Stimulated activated CD4-positive, alpha-beta T cell treated with anti-CD3 and anti-CD28 coated beads, Interleukin-1b, Interleukin-23, amount 100 ng/mL, for 48 hours (primary cell): ENCODE measurements around the gene IL17RD.

Experiments used
- DNase-seq: peaks from one replicate; pipeline ENCODE4 v3.0.0-alpha.2; 2020

IL17RD gene

DNA sequence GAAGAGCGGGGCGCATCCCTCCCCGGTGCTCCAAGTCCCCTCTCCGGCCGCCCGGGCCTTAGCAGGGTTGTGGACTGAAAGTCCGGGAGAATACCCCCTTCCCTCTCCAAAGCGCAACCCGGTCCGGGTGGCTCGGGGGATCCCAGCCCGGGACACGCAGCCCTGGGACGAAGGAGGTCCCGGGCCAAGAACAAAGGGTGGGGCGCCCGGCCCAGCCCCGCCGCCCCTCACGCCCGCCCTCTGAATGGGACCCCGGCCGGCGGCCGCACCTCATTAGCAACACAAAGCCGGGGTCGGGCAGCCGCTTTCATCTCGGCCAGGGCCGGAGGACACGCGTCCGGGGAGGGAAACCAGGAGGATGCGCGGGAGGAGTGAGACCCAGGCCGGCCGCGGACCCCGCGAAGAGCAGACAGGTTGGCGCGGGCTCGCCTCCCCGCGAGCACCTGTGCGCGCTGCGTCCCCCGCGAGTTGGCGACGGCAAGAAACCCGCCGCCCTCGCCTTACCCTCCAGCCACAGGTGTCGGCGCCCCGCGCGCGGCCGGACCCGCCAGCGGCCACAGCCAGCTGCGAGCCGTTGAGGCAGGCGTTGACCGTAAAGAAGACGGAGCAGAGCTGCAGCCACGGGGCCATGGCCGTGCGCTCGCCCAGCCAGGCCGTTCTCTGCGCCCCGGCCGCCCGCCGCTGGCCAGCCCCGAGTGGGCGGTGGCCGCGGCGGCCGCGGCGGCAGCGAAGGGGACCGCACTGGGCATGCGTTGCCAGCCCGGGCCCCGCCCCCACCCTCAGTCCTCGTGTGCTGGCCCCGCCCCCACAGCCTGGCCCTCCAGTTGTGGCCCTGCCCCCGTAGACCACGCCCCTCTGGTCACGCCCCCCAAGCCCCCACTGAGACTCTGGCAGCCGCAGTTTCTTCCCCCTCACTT, at the start of gene IL17RD:
TSS of gene IL17RD (minus strand) at position 697 of the 917 bp plus-strand sequence. CDS start at position 630, 67 bp downstream.
- peak; percentile 57 for DNase-seq

DNA sequence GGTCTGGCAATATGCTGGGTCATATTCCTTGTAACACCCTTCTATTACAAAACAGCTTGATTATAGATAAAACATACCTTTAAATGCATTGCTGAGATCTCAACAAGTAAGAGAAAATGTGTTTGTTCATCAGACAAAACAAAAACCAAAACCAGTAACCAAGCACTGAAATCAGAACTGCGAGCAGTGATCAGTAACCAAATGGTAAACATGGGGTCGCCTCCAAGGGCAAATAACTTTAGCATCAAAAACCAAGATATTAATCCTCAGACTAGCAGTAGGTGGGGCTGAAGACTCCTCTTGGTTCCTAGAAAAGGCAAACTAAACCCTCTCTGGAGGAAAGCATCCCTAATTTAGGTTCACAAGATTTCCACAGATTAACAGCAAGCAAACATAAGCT, 41.3 kb upstream of the IL17RD start:
- DNase-seq: no peak

DNA sequence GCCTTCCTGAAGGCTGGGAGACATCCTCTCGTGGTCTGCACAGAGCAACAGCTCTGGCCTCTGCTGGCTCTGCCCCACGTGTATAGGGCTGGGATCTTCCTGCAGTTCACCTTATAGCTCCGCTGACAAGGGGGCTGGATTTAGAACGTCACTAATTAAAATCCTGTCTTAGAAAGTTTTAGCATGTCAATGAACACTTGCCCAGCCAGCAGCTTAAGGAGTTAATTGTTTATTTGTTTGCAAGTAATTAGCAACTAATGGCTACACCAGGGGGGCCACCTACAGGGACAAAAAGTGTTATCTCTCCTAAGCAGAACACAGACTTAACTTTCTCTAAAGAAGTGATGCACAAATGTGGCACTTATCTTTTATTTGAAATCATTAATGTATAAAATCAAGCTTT, 34.7 kb upstream of the IL17RD start, which contains the start of gene HESX1:
TSS of gene HESX1 (minus strand) at position 84 of the 403 bp plus-strand sequence. CDS start at position 24, 60 bp downstream.
- no peak for DNase-seq

DNA sequence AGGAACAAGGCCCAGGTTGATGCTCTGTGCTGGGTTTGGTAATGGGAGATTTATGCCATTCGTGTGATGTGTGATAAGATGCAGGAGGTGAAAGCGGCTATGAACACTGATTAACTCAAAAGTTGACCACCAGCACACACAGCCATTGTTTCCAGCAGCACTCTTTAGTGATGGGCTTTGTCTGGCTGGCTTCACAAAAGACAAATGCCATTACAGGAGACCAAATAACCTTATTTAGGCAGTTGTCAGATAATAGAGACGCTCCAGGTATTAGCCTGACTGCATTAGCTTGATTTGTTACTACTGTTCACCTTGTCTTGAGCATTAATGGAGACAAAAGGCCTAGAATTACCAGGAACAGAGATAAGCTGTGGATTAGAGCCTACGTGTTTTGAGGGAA, 29.5 kb upstream of the IL17RD start:
- DNase-seq: no peak

DNA sequence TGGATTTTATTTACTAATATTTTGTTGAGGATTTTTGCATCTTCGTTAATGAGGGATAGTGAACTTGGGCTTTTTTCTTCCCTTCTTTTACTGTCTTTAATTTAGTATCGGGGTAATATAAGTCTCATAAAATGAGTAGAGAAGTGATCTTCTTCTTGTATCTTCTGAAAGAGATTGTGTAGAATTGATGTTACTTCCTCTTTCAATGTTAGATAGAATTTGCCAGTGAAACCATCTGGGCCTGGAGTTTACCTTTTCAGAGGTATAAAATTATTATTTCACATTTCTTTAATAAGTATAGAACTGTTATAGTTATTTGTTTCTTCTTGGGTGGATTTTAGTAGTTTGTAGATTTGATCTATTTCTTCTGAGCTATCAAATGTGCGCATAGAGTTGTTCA, 26.9 kb upstream of the IL17RD start:
- DNase-seq: no peak

DNA sequence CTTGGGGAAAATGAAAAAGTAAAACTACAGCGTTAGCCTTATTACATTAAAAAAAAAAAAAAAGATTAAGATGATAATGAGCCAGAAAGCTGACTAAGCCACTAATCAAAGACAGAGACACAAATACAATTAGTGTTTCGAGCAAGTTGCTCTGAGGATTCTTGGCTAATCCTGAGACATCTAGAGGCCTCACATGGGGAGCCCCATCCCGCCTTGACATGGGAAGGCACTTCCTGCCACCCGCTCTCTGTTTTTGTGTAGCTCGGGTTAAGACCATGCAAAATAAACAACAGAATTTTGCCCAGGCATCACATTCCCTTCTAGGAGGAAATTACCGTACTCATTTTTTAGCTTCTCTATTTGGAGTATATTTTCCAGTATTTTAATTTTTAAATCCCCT, 19.4 kb upstream of the IL17RD start:
- DNase-seq: no peak

DNA sequence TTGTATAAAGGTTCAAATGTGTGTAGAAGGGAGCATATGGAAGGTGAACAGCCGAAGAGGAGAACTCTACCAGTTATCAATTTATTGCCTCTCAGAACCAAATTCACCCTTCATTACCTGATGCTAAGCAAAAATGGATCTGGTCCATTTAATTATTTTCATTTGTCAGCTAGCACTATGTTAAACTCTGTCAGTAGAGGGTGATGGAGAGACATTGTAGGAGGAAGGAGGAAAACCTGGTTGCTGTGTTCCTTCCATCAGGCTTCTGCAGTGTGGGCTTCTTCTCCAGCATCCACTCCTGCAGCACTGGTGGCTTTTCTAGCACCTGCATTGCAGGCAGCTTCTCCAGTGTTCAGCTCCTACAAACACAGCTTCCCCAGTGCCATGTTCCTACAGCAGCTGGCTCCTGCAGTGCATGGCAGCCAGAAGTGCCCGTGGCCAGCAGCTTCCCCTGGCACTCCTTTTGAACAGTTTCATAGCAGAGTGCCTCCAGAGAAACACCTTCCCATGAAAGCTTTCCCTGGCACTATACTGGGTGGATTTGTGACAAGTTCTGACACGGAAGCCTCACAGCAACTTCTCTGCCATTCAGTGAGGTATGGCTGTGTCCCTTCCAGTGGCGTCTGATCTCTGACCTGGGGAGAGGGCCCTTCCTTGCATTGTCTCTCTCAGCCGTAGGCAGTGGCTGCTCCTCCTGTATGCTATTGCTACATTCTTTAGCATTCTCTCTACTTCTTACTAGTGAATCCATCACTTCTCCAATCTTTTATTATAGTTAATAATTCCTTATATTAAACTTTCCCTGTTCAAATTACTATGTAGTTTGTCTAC, 14.6 kb upstream of the IL17RD start:
- no peak for DNase-seq

DNA sequence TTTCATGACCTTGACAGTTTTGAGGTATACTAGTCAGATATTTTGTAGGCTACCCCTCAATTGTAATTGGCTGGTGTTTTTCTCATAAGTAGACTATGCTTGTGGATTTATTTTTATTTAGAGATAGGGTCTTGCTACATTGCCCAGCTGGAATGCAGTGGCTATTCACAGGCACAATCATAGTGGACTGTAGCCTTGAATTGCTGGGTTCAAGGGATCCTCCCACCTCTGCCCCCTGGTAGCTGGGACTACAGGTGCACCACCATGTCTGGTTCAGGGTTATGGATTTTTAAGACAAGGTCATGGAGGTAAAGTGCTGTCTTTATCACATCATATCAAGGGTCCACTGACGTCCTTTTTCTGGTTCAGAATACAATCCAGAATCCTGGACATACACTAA, 10.9 kb upstream of the IL17RD start:
- DNase-seq: no peak

DNA sequence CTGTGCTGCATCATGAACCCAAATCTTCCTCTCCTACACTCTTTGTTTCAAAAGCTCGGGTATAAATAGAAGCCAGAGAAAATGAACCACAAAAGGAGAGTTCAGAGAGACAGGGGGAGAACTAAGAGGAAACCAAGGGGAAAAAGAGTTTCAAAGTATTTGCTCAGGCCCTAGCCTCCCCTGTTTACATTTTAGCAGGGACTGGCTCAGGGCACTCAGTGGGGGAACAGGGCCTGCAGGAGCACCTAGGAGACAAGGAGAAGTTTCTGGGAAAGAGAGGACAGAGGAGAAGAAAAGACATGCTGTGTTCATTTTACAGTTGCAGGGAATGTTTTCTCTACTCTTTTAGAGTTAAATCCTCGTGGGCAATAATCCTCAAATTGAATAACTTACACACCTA, 8.5 kb upstream of the IL17RD start:
- no peak for DNase-seq

DNA sequence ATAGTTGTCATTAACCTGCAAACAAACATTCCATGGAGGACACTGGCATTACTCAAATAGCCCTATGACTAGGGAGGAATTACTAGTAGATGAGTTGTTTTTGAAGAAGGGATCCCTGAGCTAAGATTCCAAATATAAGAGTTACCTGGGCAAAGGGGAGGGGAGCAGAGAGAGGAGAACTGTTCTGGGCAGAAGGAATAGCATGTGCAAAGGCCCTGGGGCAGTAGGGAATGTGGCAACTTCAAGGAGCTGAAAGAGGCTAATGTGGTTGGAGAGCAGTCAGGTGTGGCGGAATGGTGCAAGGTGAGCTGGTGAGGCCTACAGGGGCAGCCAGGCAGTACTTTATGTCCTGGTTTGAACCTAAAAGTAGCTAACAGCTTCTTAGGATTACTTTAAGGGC, 5.8 kb upstream of the IL17RD start:
- no peak for DNase-seq

DNA sequence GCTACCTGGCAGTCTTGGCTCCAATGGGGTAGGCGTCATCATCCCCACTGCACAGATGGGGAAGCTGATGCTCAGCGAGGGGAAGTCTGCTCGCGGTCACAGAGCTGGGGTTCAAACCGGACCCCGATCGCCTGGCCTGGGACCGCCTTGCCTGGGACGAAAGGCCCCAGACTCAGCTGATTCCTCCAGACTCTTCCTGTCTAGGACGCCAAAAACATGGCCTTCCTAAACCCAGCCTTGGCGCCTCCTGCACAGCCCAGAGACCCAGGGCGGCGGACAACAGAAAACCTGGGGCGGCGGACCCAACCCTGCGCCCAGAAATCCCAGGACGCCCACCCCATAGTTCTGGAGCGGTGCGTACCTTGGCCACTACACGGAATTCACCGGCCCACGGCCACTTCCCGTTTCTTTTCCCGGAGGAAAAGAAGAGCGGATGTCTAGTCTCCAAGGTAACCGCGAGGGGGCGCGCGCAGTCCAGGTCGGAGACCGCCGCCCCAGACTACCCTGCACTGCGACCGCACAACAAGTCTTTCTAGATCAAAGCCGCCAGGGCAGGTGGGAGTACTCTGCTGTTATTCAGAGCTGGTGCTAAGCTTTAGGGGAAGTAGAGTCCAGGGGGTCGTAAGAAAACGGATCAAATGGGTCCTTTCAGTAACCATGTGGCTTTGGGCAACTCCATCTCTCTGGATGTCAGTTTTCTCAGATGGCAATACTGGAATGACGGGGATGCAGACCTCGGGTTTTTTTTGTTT, 4.9 kb upstream of the IL17RD start:
- peak; percentile 52 for DNase-seq

DNA sequence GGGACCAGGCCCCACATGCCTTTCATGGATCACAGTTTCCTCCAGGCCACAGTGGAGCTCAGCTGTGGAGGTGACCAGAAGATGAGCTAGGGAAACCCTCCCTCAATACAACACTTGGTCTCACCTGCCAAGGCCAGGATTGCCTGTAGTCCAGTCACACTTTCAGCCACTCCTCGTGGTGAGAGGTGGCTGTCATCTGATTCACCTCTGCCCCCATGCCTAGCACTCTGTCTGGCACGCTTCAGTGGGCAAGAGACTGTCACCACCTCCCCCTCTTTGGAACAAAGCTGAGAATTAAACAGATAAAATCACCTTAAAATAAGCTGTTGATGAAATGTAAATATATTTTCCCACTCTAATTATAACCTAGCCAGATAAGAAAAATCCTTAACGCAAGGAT, 4.0 kb upstream of the IL17RD start:
- DNase-seq: no peak

DNA sequence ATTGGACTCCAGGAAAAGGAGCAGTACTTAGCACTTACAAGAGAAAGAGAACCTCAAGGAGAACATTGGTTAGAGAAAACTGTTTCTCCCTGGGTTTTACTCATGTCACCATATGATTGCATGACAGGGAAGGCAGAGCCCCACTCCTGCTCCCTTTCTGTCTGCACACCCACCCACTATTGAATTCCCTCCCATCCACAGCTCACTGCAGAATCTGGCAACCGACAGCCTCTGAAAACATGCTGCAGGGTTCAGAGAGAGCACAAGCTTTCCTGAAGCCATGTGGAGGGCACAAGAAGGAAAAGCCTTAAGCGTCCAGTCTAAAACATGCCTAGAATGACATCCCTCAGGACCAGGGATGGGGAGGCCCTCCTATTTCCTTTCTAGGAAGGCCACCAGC, 3.0 kb upstream of the IL17RD start:
- no peak for DNase-seq

DNA sequence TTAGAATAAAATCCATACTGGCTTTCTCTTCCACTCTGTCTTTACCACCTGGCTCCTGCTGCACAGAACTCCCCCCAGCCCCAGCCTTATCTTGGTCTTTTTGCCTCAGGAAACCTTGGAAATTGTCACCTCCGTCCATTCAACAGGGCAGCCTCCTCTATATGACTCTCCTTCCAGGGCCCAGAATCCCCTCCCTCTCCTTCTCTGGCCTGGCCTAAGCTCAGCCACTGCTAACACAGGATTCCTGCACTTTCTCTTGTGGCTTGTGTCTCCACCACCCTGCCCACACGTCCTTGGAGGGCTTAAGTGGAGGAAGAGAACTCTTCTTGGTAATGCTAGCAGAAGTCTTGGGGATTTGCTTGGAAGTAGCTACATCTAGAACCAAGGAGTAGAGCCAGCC, 1.5 kb upstream of the IL17RD start:
- no peak for DNase-seq

DNA sequence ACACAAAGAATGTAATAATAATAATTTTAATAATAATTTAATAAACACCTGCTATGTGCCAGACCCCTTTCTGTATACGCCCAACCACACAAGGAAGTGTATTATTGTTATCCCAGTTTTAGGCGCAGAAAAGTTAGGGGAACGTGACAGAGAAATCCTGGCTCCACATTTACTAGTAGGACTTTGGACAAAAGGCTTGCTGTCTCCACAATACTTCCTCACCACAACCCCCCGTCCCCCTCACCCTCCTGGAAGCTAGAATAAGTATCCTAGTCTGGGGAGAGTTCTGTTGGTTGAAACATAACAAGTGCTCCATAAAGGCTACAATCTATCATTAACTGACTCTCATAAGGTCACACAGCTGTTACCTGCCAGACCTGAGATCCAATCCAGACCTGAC, 488 bp upstream of the IL17RD start:
- DNase-seq: no peak

DNA sequence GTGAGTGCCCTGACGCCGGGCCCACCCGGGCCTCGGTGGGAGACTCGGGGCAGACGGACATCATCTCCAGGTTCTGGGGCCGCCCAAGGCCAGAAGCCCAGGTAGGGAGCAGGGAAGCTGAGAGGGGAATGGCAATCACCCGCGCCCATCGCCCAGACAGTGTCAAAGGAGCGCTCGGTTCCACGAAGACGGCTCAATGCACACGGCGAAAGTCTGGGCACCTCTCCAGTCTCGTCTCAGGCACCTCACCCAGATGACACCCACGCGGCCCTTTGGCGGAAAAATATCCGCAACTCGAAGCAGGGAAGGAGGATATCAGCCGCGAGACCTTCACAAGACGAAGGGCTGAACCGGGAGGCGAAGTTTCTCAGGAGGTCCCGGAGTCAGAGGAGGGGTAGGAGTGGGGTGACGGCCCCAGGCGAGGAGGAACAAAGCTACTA, 916 bp downstream of the IL17RD start:
- no peak for DNase-seq

DNA sequence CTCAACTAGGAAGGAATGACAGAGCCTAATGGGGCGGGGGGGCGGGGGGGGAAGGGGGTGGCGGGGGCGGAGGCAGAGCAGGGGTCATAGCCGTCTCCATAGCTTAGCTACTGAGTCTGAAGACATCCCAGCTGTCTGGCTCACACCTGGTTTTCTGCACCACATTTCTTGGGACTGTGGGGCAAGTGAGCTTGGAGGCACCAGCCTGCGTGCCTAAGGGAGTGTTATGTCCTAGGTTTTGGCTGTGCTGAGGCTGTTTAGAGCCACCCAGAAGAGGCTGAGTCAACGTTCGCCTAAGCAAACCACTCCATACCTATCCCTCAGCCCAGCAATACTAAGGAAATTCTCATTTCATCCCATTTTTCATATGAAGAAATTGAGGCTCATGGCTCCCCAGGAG, 1.4 kb downstream of the IL17RD start:
- no peak for DNase-seq

DNA sequence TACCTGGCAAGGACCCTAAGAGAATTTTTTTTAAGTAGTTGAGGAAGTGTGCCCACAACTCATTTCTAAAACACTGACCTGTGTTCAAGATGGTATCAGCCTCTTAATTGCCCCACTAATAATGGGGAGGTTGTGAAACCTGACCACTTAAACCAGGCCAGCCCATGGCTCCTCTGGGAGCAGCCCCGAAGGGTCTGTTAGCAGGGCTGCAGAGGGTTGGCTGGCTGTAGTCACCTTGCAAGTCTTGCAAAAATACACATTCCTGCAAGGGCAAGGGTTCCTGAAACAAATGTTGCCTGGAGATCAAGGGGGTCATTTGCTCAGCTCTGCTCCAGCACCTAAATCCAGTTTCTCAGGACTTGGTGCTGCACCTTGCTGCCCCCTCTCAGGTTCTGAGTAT, 3.2 kb downstream of the IL17RD start:
- DNase-seq: no peak

DNA sequence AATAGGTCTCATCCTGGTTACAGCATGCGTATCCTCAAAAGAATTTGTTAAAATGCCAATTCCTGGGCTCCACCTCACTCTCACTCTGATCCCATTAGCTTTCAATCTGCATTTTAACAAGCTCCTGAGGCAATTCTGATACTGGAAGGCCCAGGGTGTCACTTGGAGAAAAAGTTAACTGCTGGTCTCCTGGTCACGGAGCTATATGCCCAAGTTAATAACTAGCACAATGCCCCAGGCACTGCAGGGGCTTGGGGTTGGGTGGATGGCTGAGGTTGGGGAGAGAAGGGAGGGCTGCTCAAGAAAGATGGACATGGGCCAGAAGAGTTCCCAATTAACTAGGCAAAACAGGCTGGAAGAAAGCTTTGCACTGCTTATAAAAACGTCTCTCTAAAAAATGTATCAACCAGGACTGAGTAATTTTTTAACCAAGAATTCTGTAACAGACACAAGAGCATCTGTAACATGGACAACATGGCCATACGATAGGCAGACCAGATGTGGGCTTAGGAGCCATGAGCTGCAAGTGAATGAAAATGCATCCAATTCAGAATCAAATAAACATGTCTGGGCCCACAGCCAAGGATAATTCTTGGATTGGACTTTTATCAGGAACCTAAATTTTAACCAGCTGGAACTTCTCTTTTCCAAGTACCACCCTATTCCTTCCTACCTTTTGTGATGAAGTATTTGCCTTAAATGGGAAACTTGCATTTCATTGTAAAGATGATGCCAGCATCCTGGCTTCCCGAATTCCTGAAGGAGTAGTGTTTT, 4.2 kb downstream of the IL17RD start:
- DNase-seq: no peak

DNA sequence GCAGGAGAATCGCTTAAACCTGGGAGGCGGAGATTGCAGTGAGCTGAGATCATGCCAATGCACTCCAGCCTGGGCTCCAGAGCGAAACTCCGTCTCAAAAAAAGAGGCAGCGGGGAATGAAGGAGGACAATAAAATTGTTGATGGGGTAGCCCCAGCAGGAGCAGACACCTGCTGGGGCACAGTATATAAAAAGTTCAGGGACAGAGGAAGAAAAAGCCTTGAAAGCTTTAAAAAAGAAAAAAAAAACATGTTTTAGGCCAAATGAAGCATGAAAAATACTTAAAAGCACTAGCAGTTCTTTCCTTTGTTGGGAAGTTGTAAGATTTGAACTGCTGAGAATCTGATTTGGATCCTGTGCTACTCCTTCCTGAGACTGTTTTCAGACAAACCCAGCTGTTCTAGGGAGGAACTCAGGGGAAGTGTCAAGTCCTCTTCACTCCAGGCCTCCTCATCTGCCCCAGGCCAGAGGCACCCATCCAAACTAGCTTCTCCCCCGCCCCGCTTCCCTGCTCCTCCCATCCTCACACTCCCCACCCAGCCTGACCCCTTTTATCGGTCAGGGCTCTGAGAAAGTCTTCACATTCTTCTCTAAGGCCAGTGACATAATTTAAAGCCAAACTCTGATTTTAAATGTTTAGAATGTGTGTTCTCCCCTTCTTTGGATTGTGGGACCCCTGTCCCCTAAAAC, 4.9 kb downstream of the IL17RD start:
- DNase-seq: no peak
